ENCODE data around the gene LPAR2.

The LPAR2 gene

GRCh38 chr19:19653597-19654147, 25.7 kb upstream of the LPAR2 start:
- DNase-seq, result no peak

- DNase-seq, result no peak
Observed at GRCh38 chr19:19652482-19653295, 24.7 kb upstream of the LPAR2 start.

GRCh38 chr19:19651076-19651475, 23.1 kb upstream of the LPAR2 start:
- peak in 11 of 14 donors; percentile 14 to 53 (median 41) for DNase-seq

- DNase-seq, result peak in 3 of 14 donors; percentile 4 to 30 (median 29)
Observed at GRCh38 chr19:19650331-19650730, 22.3 kb upstream of the LPAR2 start.

GRCh38 chr19:19649580-19649995, 21.6 kb upstream of the LPAR2 start:
- no peak for DNase-seq

GRCh38 chr19:19649155-19649554, 21.1 kb upstream of the LPAR2 start:
- no peak for DNase-seq

GRCh38 chr19:19647037-19647835, 19.2 kb upstream of the LPAR2 start:
- DNase-seq, result no peak

- DNase-seq, result no peak
Observed at GRCh38 chr19:19645233-19645870, 17.3 kb upstream of the LPAR2 start.

GRCh38 chr19:19644054-19644388, 16.0 kb upstream of the LPAR2 start:
- DNase-seq, result no peak

- peak in 11 of 14 donors; percentile 9 to 72 (median 38) for DNase-seq
Observed at GRCh38 chr19:19643158-19644053, 15.4 kb upstream of the LPAR2 start, which contains the start of gene GMIP. TSS of gene GMIP (minus strand) at chr19:19643657. CDS start at chr19:19643529, 128 bp downstream.

GRCh38 chr19:19642506-19643157, 14.6 kb upstream of the LPAR2 start:
- no peak for DNase-seq

- no peak for DNase-seq
Observed at GRCh38 chr19:19637523-19638251, 9.7 kb upstream of the LPAR2 start.

GRCh38 chr19:19637186-19637522, 9.1 kb upstream of the LPAR2 start:
- DNase-seq, result no peak

GRCh38 chr19:19636573-19637185, 8.7 kb upstream of the LPAR2 start:
- no peak for DNase-seq

- no peak for DNase-seq
Observed at GRCh38 chr19:19635313-19635702, 7.3 kb upstream of the LPAR2 start.

- DNase-seq, result no peak
Observed at GRCh38 chr19:19634516-19635312, 6.7 kb upstream of the LPAR2 start.

GRCh38 chr19:19633711-19634515, 5.9 kb upstream of the LPAR2 start:
- no peak for DNase-seq

GRCh38 chr19:19632661-19633060, 4.6 kb upstream of the LPAR2 start:
- DNase-seq, result no peak
